ENCODE results near the gene NR2C2AP. TPM values are rescaled to one million over a fixed set of nuclear protein-coding genes. Genes with fewer than 3 reads are reported as not detected.

Gene NR2C2AP
- total and polyA plus RNA-seq, 2 of the 13 experiments (the other 11 are each of a cell fraction or from before 2014, with no cell fraction given) = 12.2 to 26.8 TPM

DNA sequence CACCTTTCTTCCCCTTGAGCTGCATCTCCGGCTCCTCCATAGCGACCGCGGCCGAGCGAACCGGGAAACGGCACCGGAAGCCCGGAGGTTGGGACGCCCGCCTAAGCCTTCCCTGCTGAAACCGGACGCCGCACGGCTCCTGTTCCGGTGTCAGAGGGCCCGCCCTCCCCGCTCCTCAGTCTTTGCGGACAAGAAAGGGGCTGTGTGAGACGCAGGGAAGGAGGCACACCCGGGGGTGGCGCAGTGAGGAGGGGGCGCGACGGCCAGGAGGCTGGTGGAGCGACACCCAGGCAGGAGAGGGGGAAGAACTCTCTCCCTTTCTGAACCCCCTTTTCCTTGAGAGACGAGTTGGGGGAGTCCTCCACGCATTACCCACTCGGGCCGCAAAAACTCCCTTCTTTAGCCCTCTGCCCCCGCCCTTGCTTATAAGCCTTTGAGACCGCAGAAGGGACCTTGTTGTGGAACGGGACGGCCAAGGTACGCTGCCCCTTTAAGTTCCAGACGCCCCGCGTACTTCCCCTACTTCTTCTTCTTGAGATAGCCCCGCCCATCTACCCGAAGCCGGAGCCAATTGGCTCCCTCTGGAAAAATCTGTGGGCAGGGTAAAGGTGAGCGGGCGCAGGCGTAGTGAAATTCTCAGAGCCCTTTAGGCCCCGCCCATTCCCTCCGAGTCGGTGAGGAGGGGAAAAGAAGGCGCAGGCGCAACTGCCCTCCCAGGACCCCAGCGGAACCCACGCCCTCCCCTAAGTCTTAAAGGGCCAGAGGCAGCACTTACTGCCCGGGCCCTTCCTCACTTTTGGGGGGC lies 10.9 kb downstream of the NR2C2AP start, which contains the start of the genes BORCS8 and RFXANK (continued):
- peak; percentile 83 for TF ChIP-seq YY1 (IDR thresholded peaks at IDR 0.05; ENCODE audit: insufficient read depth, insufficient replicate concordance, low read depth, low read length)
- TF ChIP-seq NCOR1 (IDR thresholded peaks at IDR 0.05; ENCODE audit: borderline replicate concordance, low read length) = peak; percentile 58; the same call in 1 of the 2 replicates
- no peak for TF ChIP-seq ZNF10 (CRISPR knock-in tag; IDR thresholded peaks at IDR 0.05; ENCODE audit: borderline replicate concordance, low read depth)
- peak; percentile 14; the same call in 1 of the 2 replicates for TF ChIP-seq ZNF615 (CRISPR knock-in tag; IDR thresholded peaks at IDR 0.05; ENCODE audit: borderline replicate concordance)
- peak; percentile 96 for TF ChIP-seq SAP130 (CRISPR knock-in tag; IDR thresholded peaks at IDR 0.05; ENCODE audit: low read depth)
- no peak for TF ChIP-seq XBP1 (CRISPR knock-in tag; IDR thresholded peaks at IDR 0.05)
- TF ChIP-seq ELF3 (CRISPR knock-in tag; IDR thresholded peaks at IDR 0.05) = peak; percentile 64; the same call in 1 of the 2 replicates
- TF ChIP-seq ISX (CRISPR knock-in tag; conservative IDR thresholded peaks at IDR 0.05) = no peak
- no peak for TF ChIP-seq KLF9 (CRISPR knock-in tag; IDR thresholded peaks at IDR 0.05; ENCODE audit: low read depth)
- no peak for TF ChIP-seq HNF4G (IDR thresholded peaks at IDR 0.05; ENCODE audit: borderline replicate concordance, low read depth, low read length)
- no peak for TF ChIP-seq HNF4G (CRISPR knock-in tag; IDR thresholded peaks at IDR 0.05; ENCODE audit: borderline replicate concordance, low read depth)
- TF ChIP-seq FOXA3 (CRISPR knock-in tag; IDR thresholded peaks at IDR 0.05) = 0 out of 2 replicates have a peak, but pooled peaks have one; percentile 43
- TF ChIP-seq RFXAP (CRISPR knock-in tag; IDR thresholded peaks at IDR 0.05; ENCODE audit: borderline replicate concordance) = no peak
- no peak; the same call in 1 of the 2 replicates for TF ChIP-seq CSRNP1 (CRISPR knock-in tag; IDR thresholded peaks at IDR 0.05)
- no peak for TF ChIP-seq ETS1 (CRISPR knock-in tag; IDR thresholded peaks at IDR 0.05)
- TF ChIP-seq ZFP62 (CRISPR knock-in tag; IDR thresholded peaks at IDR 0.05) = no peak
- TF ChIP-seq, protein P1, sequence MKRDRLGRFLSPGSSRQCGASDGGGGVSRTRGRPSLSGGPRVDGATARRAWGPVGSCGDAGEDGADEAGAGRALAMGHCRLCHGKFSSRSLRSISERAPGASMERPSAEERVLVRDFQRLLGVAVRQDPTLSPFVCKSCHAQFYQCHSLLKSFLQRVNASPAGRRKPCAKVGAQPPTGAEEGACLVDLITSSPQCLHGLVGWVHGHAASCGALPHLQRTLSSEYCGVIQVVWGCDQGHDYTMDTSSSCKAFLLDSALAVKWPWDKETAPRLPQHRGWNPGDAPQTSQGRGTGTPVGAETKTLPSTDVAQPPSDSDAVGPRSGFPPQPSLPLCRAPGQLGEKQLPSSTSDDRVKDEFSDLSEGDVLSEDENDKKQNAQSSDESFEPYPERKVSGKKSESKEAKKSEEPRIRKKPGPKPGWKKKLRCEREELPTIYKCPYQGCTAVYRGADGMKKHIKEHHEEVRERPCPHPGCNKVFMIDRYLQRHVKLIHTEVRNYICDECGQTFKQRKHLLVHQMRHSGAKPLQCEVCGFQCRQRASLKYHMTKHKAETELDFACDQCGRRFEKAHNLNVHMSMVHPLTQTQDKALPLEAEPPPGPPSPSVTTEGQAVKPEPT (CRISPR knock-in tag; IDR thresholded peaks at IDR 0.05; ENCODE audit: low read depth) = peak; percentile 38; the same call in 1 of the 2 replicates
- peak; percentile 36 for TF ChIP-seq SOX5 (CRISPR knock-in tag; IDR thresholded peaks at IDR 0.05; ENCODE audit: borderline replicate concordance)
- TF ChIP-seq MAF1 (CRISPR knock-in tag; IDR thresholded peaks at IDR 0.05; ENCODE audit: borderline replicate concordance) = no peak
- TF ChIP-seq ZNF552 (CRISPR knock-in tag; IDR thresholded peaks at IDR 0.05; ENCODE audit: borderline replicate concordance) = 0 out of 2 replicates have a peak, but pooled peaks have one; percentile 24
- 0 out of 2 replicates have a peak, but pooled peaks have one; percentile 37 for TF ChIP-seq ZNF329 (CRISPR knock-in tag; IDR thresholded peaks at IDR 0.05; ENCODE audit: low read depth)
- TF ChIP-seq ZFP36L1 (CRISPR knock-in tag; IDR thresholded peaks at IDR 0.05) = 0 out of 2 replicates have a peak, but pooled peaks have one; percentile 80
- TF ChIP-seq ZNF143 (CRISPR knock-in tag; IDR thresholded peaks at IDR 0.05) = 0 out of 2 replicates have a peak, but pooled peaks have one; percentile 16

Measured in HepG2 (cell line).